Measurements from ENCODE around the gene MAP3K7. TPM values are rescaled to one million over a fixed set of nuclear protein-coding genes. Genes with fewer than 3 reads are reported as not detected.

The MAP3K7 gene
- total RNA-seq, 6 donors from 2014 or later = 13.9 to 36.7 (median 19.1) TPM

GRCh38 chr6:90596967-90597539 is 10.2 kb upstream of the MAP3K7 start:
- no peak for ATAC-seq (ENCODE audit: low FRiP score in 2 of 2)
- WGBS, 2 donors = 59 to 61% methylated on average over 5 of the region's 5 CpGs
- H3K27me3 ChIP-seq = no peaks in the 10 kb centered on the region

GRCh38 chr6:90595854-90596253 is 9.0 kb upstream of the MAP3K7 start:
- TF ChIP-seq CTCF (IDR thresholded peaks at IDR 0.05) (no peak), POLR2AphosphoS5 (IDR thresholded peaks at IDR 0.05) (no peak), POLR2A (IDR thresholded peaks at IDR 0.05) (no peak), EP300 (IDR thresholded peaks at IDR 0.05) (no peak)
- no peaks in the 10 kb centered on the region for H3K4me1 ChIP-seq
- no peak overlapping the region for H3K4me3 ChIP-seq
- ATAC-seq (ENCODE audit: low FRiP score in 2 of 2) = no peak
- H3K27ac ChIP-seq = no peak overlapping the region
- H3K27me3 ChIP-seq = no peaks in the 10 kb centered on the region
- no peaks in the 10 kb centered on the region for H3K9me3 ChIP-seq
- no peak for DNase-seq
- H3K36me3 ChIP-seq = no peaks in the 10 kb centered on the region
- WGBS, 2 donors = 53 to 56% methylated on average over 3 of the region's 3 CpGs

More at GRCh38 chr6:90596967-90597539, 10.2 kb upstream of the MAP3K7 start:
- TF ChIP-seq EP300 (IDR thresholded peaks at IDR 0.05) (no peak), POLR2A (IDR thresholded peaks at IDR 0.05) (no peak), CTCF (IDR thresholded peaks at IDR 0.05) (no peak), POLR2AphosphoS5 (IDR thresholded peaks at IDR 0.05) (no peak)
- DNase-seq = no peak
- Histone ChIP-seq H3K4me3 (no peak overlapping the region), H3K27ac (no peak overlapping the region), H3K9me3 (no peaks in the 10 kb centered on the region), H3K36me3 (no peaks in the 10 kb centered on the region), H3K4me1 (no peaks in the 10 kb centered on the region)

- ATAC-seq (ENCODE audit: low FRiP score in 2 of 2) = peak; percentile 59 to 67
- 0 to 1% methylated on average over 11 to 13 of the region's 18 CpGs for WGBS, 2 donors
- DNase-seq = no peak
Measured at GRCh38 chr6:90586546-90586835, 381 bp downstream of the MAP3K7 start.

GRCh38 chr6:90584636-90585255 is 2.1 kb downstream of the MAP3K7 start:
- no peaks in the 10 kb centered on the region for H3K27me3 ChIP-seq
- no peaks in the 10 kb centered on the region for H3K36me3 ChIP-seq
- no peak for DNase-seq
- H3K4me3 ChIP-seq = no peak overlapping the region
- peaks cover 19 to 27% (median 24%) of the 10 kb centered on the region in 4 donors for H3K4me1 ChIP-seq
- 79 to 86% methylated on average over 2 of the region's 2 CpGs for WGBS, 2 donors
- H3K27ac ChIP-seq = no peak overlapping the region
- no peak for ATAC-seq (ENCODE audit: low FRiP score in 2 of 2)
- H3K9me3 ChIP-seq = no peaks in the 10 kb centered on the region
- TF ChIP-seq POLR2AphosphoS5 (IDR thresholded peaks at IDR 0.05) (no peak), EP300 (IDR thresholded peaks at IDR 0.05) (no peak), POLR2A (IDR thresholded peaks at IDR 0.05) (no peak), CTCF (IDR thresholded peaks at IDR 0.05) (no peak)

More at GRCh38 chr6:90586546-90586835, 381 bp downstream of the MAP3K7 start:
- Histone ChIP-seq H3K4me3 (peak overlapping the region; percentile 73 to 100 (median 82)), H3K9me3 (no peaks in the 10 kb centered on the region), H3K4me1 (peaks cover 19 to 24% (median 23%) of the 10 kb centered on the region in 4 donors), H3K27ac (peak overlapping the region; percentile 91 to 95 (median 94)), H3K27me3 (no peaks in the 10 kb centered on the region), H3K36me3 (no peaks in the 10 kb centered on the region)
- TF ChIP-seq POLR2A (IDR thresholded peaks at IDR 0.05) = no peak
- TF ChIP-seq POLR2AphosphoS5 (IDR thresholded peaks at IDR 0.05) = no peak
- TF ChIP-seq CTCF (IDR thresholded peaks at IDR 0.05) = no peak
- no peak for TF ChIP-seq EP300 (IDR thresholded peaks at IDR 0.05)

All from upper lobe of left lung (tissue), 6 donors.